Measurements from ENCODE around the gene INHBB.

DNA sequence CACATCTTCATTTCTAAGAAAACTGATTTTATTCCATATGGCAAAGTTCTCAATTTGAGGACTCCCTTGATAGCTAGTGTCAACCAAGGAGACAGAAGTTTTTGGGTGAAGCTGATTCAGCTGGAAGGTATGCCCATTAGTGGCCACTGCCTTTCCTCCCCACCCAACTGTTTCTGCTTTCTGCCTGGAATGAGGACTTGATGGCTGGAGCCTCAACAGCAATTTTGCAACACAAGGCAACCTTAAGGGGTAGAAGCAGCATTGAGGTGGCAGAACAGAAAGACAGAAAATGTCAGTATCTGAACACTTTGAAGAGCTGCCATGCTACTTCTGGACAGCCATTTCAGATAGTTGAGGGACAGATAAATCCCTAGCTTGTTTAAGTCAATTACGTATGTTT lies 47.0 kb downstream of the INHBB start:
- TF ChIP-seq, protein P1, sequence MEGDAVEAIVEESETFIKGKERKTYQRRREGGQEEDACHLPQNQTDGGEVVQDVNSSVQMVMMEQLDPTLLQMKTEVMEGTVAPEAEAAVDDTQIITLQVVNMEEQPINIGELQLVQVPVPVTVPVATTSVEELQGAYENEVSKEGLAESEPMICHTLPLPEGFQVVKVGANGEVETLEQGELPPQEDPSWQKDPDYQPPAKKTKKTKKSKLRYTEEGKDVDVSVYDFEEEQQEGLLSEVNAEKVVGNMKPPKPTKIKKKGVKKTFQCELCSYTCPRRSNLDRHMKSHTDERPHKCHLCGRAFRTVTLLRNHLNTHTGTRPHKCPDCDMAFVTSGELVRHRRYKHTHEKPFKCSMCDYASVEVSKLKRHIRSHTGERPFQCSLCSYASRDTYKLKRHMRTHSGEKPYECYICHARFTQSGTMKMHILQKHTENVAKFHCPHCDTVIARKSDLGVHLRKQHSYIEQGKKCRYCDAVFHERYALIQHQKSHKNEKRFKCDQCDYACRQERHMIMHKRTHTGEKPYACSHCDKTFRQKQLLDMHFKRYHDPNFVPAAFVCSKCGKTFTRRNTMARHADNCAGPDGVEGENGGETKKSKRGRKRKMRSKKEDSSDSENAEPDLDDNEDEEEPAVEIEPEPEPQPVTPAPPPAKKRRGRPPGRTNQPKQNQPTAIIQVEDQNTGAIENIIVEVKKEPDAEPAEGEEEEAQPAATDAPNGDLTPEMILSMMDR (IDR thresholded peaks at IDR 0.05; ENCODE audit: low read length): no peak
- no peak for TF ChIP-seq EZH2 (optimal IDR thresholded peaks at IDR 0.05; ENCODE audit: low read depth, low read length)
